OCI-LY7 (cell line): ENCODE measurements around the gene KLK13.

Experiments used
- EZH2phosphoT487 ChIP-seq: fragments of 200-600 bp; sonication (generic); IDR thresholded peaks from 2 replicates; pipeline ENCODE4 v1.6.1; 2018; ENCODE audit warnings: low read depth, borderline replicate concordance, mild to moderate bottlenecking, mixed run types, antibody characterized with exemption, low read length, moderate library complexity, mixed read lengths
- TF ChIP-seq, protein P1 (sequence below): fragments of 200-600 bp; sonication (generic); conservative IDR thresholded peaks from 2 replicates; pipeline ENCODE4 v1.5.1; 2014; ENCODE audit warnings: mild to moderate bottlenecking, antibody characterized with exemption, low read length, moderate library complexity, mixed read lengths

DNA sequence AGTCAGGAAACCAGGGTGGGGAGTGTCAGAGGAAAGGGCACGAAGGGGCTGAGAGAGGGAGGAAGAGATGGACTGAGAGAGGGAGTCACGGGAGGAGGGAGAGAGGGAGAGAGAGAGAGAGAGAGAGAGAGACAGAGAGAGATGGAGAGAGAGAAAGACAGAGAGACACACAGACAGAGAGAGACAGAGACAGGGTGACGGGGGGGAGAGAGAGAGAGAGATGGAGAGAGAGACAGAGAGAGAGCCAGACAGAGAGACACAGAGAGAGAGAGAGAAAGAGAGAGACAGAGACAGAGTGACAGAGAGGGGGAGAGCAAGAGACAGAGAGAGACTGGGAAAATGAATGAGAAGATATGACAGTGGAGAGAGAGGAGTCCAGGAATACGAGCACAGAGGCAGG, 18.3 kb upstream of the KLK13 start:
- TF ChIP-seq, protein P1, sequence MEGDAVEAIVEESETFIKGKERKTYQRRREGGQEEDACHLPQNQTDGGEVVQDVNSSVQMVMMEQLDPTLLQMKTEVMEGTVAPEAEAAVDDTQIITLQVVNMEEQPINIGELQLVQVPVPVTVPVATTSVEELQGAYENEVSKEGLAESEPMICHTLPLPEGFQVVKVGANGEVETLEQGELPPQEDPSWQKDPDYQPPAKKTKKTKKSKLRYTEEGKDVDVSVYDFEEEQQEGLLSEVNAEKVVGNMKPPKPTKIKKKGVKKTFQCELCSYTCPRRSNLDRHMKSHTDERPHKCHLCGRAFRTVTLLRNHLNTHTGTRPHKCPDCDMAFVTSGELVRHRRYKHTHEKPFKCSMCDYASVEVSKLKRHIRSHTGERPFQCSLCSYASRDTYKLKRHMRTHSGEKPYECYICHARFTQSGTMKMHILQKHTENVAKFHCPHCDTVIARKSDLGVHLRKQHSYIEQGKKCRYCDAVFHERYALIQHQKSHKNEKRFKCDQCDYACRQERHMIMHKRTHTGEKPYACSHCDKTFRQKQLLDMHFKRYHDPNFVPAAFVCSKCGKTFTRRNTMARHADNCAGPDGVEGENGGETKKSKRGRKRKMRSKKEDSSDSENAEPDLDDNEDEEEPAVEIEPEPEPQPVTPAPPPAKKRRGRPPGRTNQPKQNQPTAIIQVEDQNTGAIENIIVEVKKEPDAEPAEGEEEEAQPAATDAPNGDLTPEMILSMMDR: no peak
- no peak for TF ChIP-seq EZH2phosphoT487
